Heart left ventricle (tissue), 13 donors: ENCODE results near the gene EVX2.

Source experiments
- CTCF ChIP-seq, 12 donors: fragments of 200-600 bp; sonication (generic) in 4 of 12; IDR thresholded peaks; one replicate each; pipeline versions ENCODE4 v1.5.0 to v1.8.0; 2018 to 2022; ENCODE audit warnings: antibody characterized with exemption in 12 of 12, mild to moderate bottlenecking in 5 of 12
- POLR2A ChIP-seq, 2 donors: fragments of 450-650 bp; IDR thresholded peaks; one replicate each; pipeline ENCODE4 v1.6.1; 2017; ENCODE audit warnings: antibody characterized with exemption in 2 of 2, mild to moderate bottlenecking in 2 of 2, moderate library complexity in 2 of 2
- donor health status: ischemic (EF 13 %, LVEDD 7.1; RV severe dilation, severe dysfunction).
- donor health status: DM: no; HTN: yes; CAD: no.
- donor health status: DM: no; HTN: no; CAD: no.
- donor health status: ischemic (EF 25% LVEDD 6.9; RV normal size, moderate dysfunction).
- donor health status: ischemic (EF 25% LVEDD 5.7; RV mildly dilated, moderate dysfunction).
- donor health status: ischemic (EF 35%, LVEDD 5.7; RV mildly dilated, moderate dysfunction).
- donor health status: nonischemic (EF 11% LVEDD 7.7; RV severe dilation, severe dysfunction).
- donor health status: DM: yes; HTN: yes; CAD: no.
- donor health status: PGD.
- donor health status: ischemic (EF 29% LVEDD 5.4; RV normal size, mild dysfunction).
- donor health status: nonischemic (EF 23%, LVEDD 6.1; RV moderate dilation, normal function).

- TF ChIP-seq CTCF (IDR thresholded peaks at IDR 0.05) (no peak), POLR2A (IDR thresholded peaks at IDR 0.05) (no peak)
Measured at GRCh38 chr2:176105078-176105729, 21.4 kb upstream of the EVX2 start.
